ENCODE measurements around the gene R3HDML.
"Not testable (repeated sequence)": the region's sequence is repeated elsewhere in the genome, so short reads cannot be mapped to it uniquely, and the experiment has no call there.

GRCh38 chr20:44345941-44346340 lies 9.1 kb downstream of the R3HDML start:
- TF ChIP-seq CTCF, POLR2A (IDR thresholded peaks at IDR 0.05): not testable (repeated sequence)
